Chondrocyte (in vitro differentiated cells): ENCODE data around the gene RMDN2. TPM values are rescaled to one million over a fixed set of nuclear protein-coding genes. Genes with fewer than 3 reads are reported as not detected.

ENCODE experiments used
- DNase-seq: peaks from one replicate; pipeline ENCODE4 v3.0.0; 2021; ENCODE audit warnings: mixed read lengths, low spot score
- H3K27ac Mint-ChIP-seq: one replicate; pipeline ENCODE4 v1.8.0; 2021; ENCODE audit warnings: mild to moderate bottlenecking, moderate library complexity, mixed read lengths; ENCODE audit not compliant: unreplicated experiment
- H3K27me3 Mint-ChIP-seq: 2 replicates; pipeline ENCODE4 v1.8.0; 2021; ENCODE audit warnings: low read depth, mixed read lengths
- H3K36me3 Mint-ChIP-seq: 2 replicates; pipeline ENCODE4 v1.8.0; 2021; ENCODE audit warnings: low read depth, mixed read lengths
- H3K4me1 Mint-ChIP-seq: 2 replicates; pipeline ENCODE4 v1.8.0; 2021; ENCODE audit warnings: low read depth, mild to moderate bottlenecking, mixed read lengths
- H3K4me3 Mint-ChIP-seq: one replicate; pipeline ENCODE4 v1.8.0; 2021; ENCODE audit warnings: mild to moderate bottlenecking, moderate library complexity, mixed read lengths; ENCODE audit not compliant: unreplicated experiment
- H3K9me3 Mint-ChIP-seq: 2 replicates; pipeline ENCODE4 v1.8.0; 2021; ENCODE audit warnings: low read depth, mixed read lengths
- CTCF ChIP-seq: fragments of 200-600 bp; sonication (generic); IDR thresholded peaks from 2 replicates; pipeline ENCODE4 v1.5.0; 2021; ENCODE audit warnings: antibody characterized with exemption, mild to moderate bottlenecking, moderate library complexity
- total RNA-seq: library from RNA; stranded (reverse); gene quantifications from 3 replicates; pipeline ENCODE4 v1.2.1, GENCODE V29; 2021

Gene RMDN2
- total RNA-seq, 1 donor from 2014 or later, result 8.1 TPM

GRCh38 chr2:37885329-37885993 lies 39.6 kb upstream of the RMDN2 start:
- DNase-seq, result no peak
- H3K9me3 Mint-ChIP-seq, result no peaks in the 10 kb centered on the region
- TF ChIP-seq CTCF, result no peak
- peaks cover 2% of the 10 kb centered on the region for H3K27me3 Mint-ChIP-seq
- H3K36me3 Mint-ChIP-seq, result no peaks in the 10 kb centered on the region
- H3K4me1 Mint-ChIP-seq, result peaks cover 11% of the 10 kb centered on the region
- H3K4me3 Mint-ChIP-seq, result no peak overlapping the region
- H3K27ac Mint-ChIP-seq, result no peak overlapping the region

- Mint-ChIP-seq H3K36me3 (no peaks in the 10 kb centered on the region), H3K4me3 (no peak overlapping the region), H3K27me3 (no peaks in the 10 kb centered on the region), H3K27ac (no peak overlapping the region), H3K9me3 (no peaks in the 10 kb centered on the region), H3K4me1 (peaks cover 16% of the 10 kb centered on the region)
- no peak for TF ChIP-seq CTCF
- DNase-seq, result no peak
Measured at GRCh38 chr2:37886745-37887144, 38.3 kb upstream of the RMDN2 start.

- H3K9me3 Mint-ChIP-seq, result no peaks in the 10 kb centered on the region
- no peaks in the 10 kb centered on the region for H3K36me3 Mint-ChIP-seq
- no peak overlapping the region for H3K4me3 Mint-ChIP-seq
- no peak for TF ChIP-seq CTCF
- no peak overlapping the region for H3K27ac Mint-ChIP-seq
- no peak for DNase-seq
- H3K27me3 Mint-ChIP-seq, result no peaks in the 10 kb centered on the region
- peaks cover 22% of the 10 kb centered on the region for H3K4me1 Mint-ChIP-seq
Measured at GRCh38 chr2:37887286-37887685, 37.8 kb upstream of the RMDN2 start.

- no peak for DNase-seq
- no peaks in the 10 kb centered on the region for H3K27me3 Mint-ChIP-seq
Measured at GRCh38 chr2:37890893-37891495, 34.1 kb upstream of the RMDN2 start.

More at GRCh38 chr2:37890893-37891495, 34.1 kb upstream of the RMDN2 start:
- Mint-ChIP-seq H3K9me3 (no peaks in the 10 kb centered on the region), H3K36me3 (no peaks in the 10 kb centered on the region), H3K27ac (no peak overlapping the region), H3K4me3 (no peak overlapping the region), H3K4me1 (peaks cover 53% of the 10 kb centered on the region)
- peak; percentile 89 for TF ChIP-seq CTCF
